ENCODE results near the gene CFAP119. TPM values are rescaled to one million over a fixed set of nuclear protein-coding genes. Genes with fewer than 3 reads are reported as not detected.

Gene CFAP119
- total and polyA plus RNA-seq, 4 donors = 0.33 to 2.7 (median 1.2) TPM

GRCh38 chr16:30764816-30765465, 3.1 kb upstream of the CFAP119 start:
- no peak for DNase-seq (ENCODE audit: low spot score)
- Histone ChIP-seq H3K4me1 (ENCODE audit: control insufficient read depth in 4 of 4, insufficient read depth in 4 of 4, low read length in 3 of 4) (peaks cover 4 to 29% (median 24%) of the 10 kb centered on the region in 4 donors), H3K27me3 (ENCODE audit: control insufficient read depth in 4 of 4, insufficient read depth in 4 of 4, low read length in 3 of 4) (no peaks in the 10 kb centered on the region), H3K4me3 (ENCODE audit: low read depth in 1 of 3, low read length in 3 of 3) (no peak overlapping the region), H3K27ac (ENCODE audit: low read depth in 1 of 2, low read length in 2 of 2) (no peak overlapping the region), H3K9ac (ENCODE audit: low read depth in 1 of 2, low read length in 2 of 2) (no peak overlapping the region), H3K9me3 (ENCODE audit: control insufficient read depth in 4 of 4, low read length in 3 of 4) (no peaks in the 10 kb centered on the region), H3K36me3 (ENCODE audit: control insufficient read depth in 4 of 4, insufficient read depth in 3 of 4, low read depth in 1 of 4, low read length in 3 of 4) (peaks cover 35 to 65% (median 56%) of the 10 kb centered on the region in 4 donors)
- WGBS = 97% methylated on average over 12 of the region's 12 CpGs
- no peak for TF ChIP-seq FOXA1 (IDR thresholded peaks at IDR 0.05)

GRCh38 chr16:30764086-30764485, 2.2 kb upstream of the CFAP119 start:
- no peak for TF ChIP-seq YY1 (IDR thresholded peaks at IDR 0.05)
- no peak for TF ChIP-seq FOXA2 (IDR thresholded peaks at IDR 0.05)
- no peak for TF ChIP-seq NR2F2 (IDR thresholded peaks at IDR 0.05)
- TF ChIP-seq, protein P1, sequence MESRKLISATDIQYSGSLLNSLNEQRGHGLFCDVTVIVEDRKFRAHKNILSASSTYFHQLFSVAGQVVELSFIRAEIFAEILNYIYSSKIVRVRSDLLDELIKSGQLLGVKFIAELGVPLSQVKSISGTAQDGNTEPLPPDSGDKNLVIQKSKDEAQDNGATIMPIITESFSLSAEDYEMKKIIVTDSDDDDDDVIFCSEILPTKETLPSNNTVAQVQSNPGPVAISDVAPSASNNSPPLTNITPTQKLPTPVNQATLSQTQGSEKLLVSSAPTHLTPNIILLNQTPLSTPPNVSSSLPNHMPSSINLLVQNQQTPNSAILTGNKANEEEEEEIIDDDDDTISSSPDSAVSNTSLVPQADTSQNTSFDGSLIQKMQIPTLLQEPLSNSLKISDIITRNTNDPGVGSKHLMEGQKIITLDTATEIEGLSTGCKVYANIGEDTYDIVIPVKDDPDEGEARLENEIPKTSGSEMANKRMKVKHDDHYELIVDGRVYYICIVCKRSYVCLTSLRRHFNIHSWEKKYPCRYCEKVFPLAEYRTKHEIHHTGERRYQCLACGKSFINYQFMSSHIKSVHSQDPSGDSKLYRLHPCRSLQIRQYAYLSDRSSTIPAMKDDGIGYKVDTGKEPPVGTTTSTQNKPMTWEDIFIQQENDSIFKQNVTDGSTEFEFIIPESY (IDR thresholded peaks at IDR 0.05) = no peak
- no peak for TF ChIP-seq EGR1 (IDR thresholded peaks at IDR 0.05; ENCODE audit: low read depth in 2 of 2)
- TF ChIP-seq ATF3 (IDR thresholded peaks at IDR 0.05) = no peak
- TF ChIP-seq, protein P2, sequence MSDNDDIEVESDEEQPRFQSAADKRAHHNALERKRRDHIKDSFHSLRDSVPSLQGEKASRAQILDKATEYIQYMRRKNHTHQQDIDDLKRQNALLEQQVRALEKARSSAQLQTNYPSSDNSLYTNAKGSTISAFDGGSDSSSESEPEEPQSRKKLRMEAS (IDR thresholded peaks at IDR 0.05) = no peak
- no peak for TF ChIP-seq HNF4A (conservative IDR thresholded peaks at IDR 0.05)
- TF ChIP-seq HNF4G (IDR thresholded peaks at IDR 0.05) = no peak
- no peak for TF ChIP-seq REST (IDR thresholded peaks at IDR 0.05)
- TF ChIP-seq JUND (IDR thresholded peaks at IDR 0.05) = no peak
- no peak for TF ChIP-seq TAF1 (conservative IDR thresholded peaks at IDR 0.05)
- no peak for TF ChIP-seq GABPA (IDR thresholded peaks at IDR 0.05 in 1 of 2, conservative IDR thresholded peaks at IDR 0.05 in 1 of 2)
- TF ChIP-seq RXRA (IDR thresholded peaks at IDR 0.05) = no peak
- no peak for TF ChIP-seq FOXA1 (IDR thresholded peaks at IDR 0.05)
- no peak for TF ChIP-seq SP1 (IDR thresholded peaks at IDR 0.05)
- no peak for TF ChIP-seq RAD21 (IDR thresholded peaks at IDR 0.05)
- TF ChIP-seq CTCF (IDR thresholded peaks at IDR 0.05; ENCODE audit: low read depth, low read length, missing input control) = no peak
- WGBS = 95% methylated on average over 11 of the region's 11 CpGs

More at GRCh38 chr16:30764086-30764485, 2.2 kb upstream of the CFAP119 start:
- Histone ChIP-seq H3K4me3 (ENCODE audit: low read depth in 1 of 3, low read length in 3 of 3) (no peak overlapping the region), H3K27me3 (ENCODE audit: control insufficient read depth in 4 of 4, insufficient read depth in 4 of 4, low read length in 3 of 4) (no peaks in the 10 kb centered on the region), H3K9me3 (ENCODE audit: control insufficient read depth in 4 of 4, low read length in 3 of 4) (no peaks in the 10 kb centered on the region), H3K9ac (ENCODE audit: low read depth in 1 of 2, low read length in 2 of 2) (no peak overlapping the region), H3K4me1 (ENCODE audit: control insufficient read depth in 4 of 4, insufficient read depth in 4 of 4, low read length in 3 of 4) (peaks cover 4 to 29% (median 24%) of the 10 kb centered on the region in 4 donors), H3K27ac (ENCODE audit: low read depth in 1 of 2, low read length in 2 of 2) (no peak overlapping the region), H3K36me3 (ENCODE audit: control insufficient read depth in 4 of 4, insufficient read depth in 3 of 4, low read depth in 1 of 4, low read length in 3 of 4) (peaks cover 31 to 57% (median 50%) of the 10 kb centered on the region in 4 donors)
- DNase-seq (ENCODE audit: low spot score) = no peak
